WTC11 (cell line): ENCODE results near the gene UBE2V1. TPM values are rescaled to one million over a fixed set of nuclear protein-coding genes. Genes with fewer than 3 reads are reported as not detected.

Experiments
- ATAC-seq: fragments of 200-7000 bp; cut with Tn5 transposase; 2 replicates; pipeline ENCODE4 v1.10.0; 2021; ENCODE audit warnings: mild to moderate bottlenecking, moderate library complexity
- CTCF ChIA-PET: fragments of 300-600 bp; sonication (Branson Sonifier 250); formaldehyde crosslinking; loops from one replicate; lab custom pipeline; 2021; ENCODE audit warnings: antibody characterized with exemption; lab: Charles Lee
- POLR2A ChIA-PET: fragments of 350-600 bp; sonication (Branson Sonifier 250); formaldehyde crosslinking; loops from one replicate; lab custom pipeline; 2021; ENCODE audit warnings: antibody characterized with exemption; lab: Charles Lee
- DNase-seq: peaks from one replicate; pipeline ENCODE4 v3.0.0; 2021; ENCODE audit warnings: low spot score
- H3K27ac Mint-ChIP-seq: 2 replicates; pipeline ENCODE4 v1.8.0; 2021; ENCODE audit warnings: mixed read lengths
- H3K27me3 Mint-ChIP-seq: 2 replicates; pipeline ENCODE4 v1.8.0; 2021; ENCODE audit warnings: low read depth, mild to moderate bottlenecking, moderate library complexity, mixed read lengths
- H3K36me3 Mint-ChIP-seq: 2 replicates; pipeline ENCODE4 v1.8.0; 2021; ENCODE audit warnings: mixed read lengths
- H3K4me1 Mint-ChIP-seq: 2 replicates; pipeline ENCODE4 v1.8.0; 2022; ENCODE audit warnings: mixed read lengths
- H3K4me3 Mint-ChIP-seq: 2 replicates; pipeline ENCODE4 v1.8.0; 2021; ENCODE audit warnings: mild to moderate bottlenecking, moderate library complexity, mixed read lengths
- H3K9me3 Mint-ChIP-seq: 2 replicates; pipeline ENCODE4 v1.8.0; 2021; ENCODE audit warnings: mixed read lengths
- MYBL2 ChIP-seq: sonication (generic); formaldehyde crosslinking; IDR thresholded peaks from 2 replicates; pipeline ENCODE4 v1.8.1; 2023; ENCODE audit warnings: mild to moderate bottlenecking, moderate library complexity, missing genetic modification reagents
- SP1 ChIP-seq: sonication (generic); formaldehyde crosslinking; conservative IDR thresholded peaks from 2 replicates; pipeline ENCODE4 v1.8.1; 2022; ENCODE audit warnings: missing genetic modification reagents
- TCF7 ChIP-seq: sonication (generic); formaldehyde crosslinking; IDR thresholded peaks from 2 replicates; pipeline ENCODE4 v1.8.0; 2022; ENCODE audit warnings: mild to moderate bottlenecking, low read depth, missing genetic modification reagents, moderate library complexity
- TEAD4 ChIP-seq: sonication (generic); formaldehyde crosslinking; IDR thresholded peaks from 2 replicates; pipeline ENCODE4 v1.8.0; 2022; ENCODE audit warnings: mild to moderate bottlenecking, missing genetic modification reagents
- ZNF138 ChIP-seq: sonication (generic); formaldehyde crosslinking; conservative IDR thresholded peaks from 2 replicates; pipeline ENCODE4 v1.8.1; 2022; ENCODE audit warnings: mild to moderate bottlenecking, moderate library complexity, missing genetic modification reagents
- ZNF263 ChIP-seq: sonication (generic); formaldehyde crosslinking; IDR thresholded peaks from 2 replicates; pipeline ENCODE4 v1.8.1; 2022; ENCODE audit warnings: low read depth, mild to moderate bottlenecking, moderate library complexity, missing genetic modification reagents
- ZNF317 ChIP-seq: sonication (generic); formaldehyde crosslinking; IDR thresholded peaks from 2 replicates; pipeline ENCODE4 v1.8.1; 2023; ENCODE audit warnings: low read depth, mild to moderate bottlenecking, moderate library complexity, missing genetic modification reagents, borderline replicate concordance
- ZNF416 ChIP-seq: fragments of 250-450 bp; sonication (Bioruptor Pico); IDR thresholded peaks from 2 replicates; pipeline ENCODE4 v1.9.0; 2021; ENCODE audit warnings: mild to moderate bottlenecking, inconsistent platforms
- total RNA-seq: library from RNA; stranded (reverse); gene quantifications from 3 replicates; pipeline ENCODE4 v1.2.3, GENCODE V29; 2021
- TF ChIP-seq, protein P1 (sequence below): sonication (generic); formaldehyde crosslinking; IDR thresholded peaks from 2 replicates; pipeline ENCODE4 v1.8.0; 2022; ENCODE audit warnings: missing genetic modification reagents
- TF ChIP-seq, protein P2 (sequence below): sonication (generic); formaldehyde crosslinking; IDR thresholded peaks from 2 replicates; pipeline ENCODE4 v1.8.0; 2022; ENCODE audit warnings: mild to moderate bottlenecking, missing genetic modification reagents
- TF ChIP-seq, protein P3 (sequence below): sonication (generic); formaldehyde crosslinking; IDR thresholded peaks from 2 replicates; pipeline ENCODE4 v1.8.1; 2023; ENCODE audit warnings: mild to moderate bottlenecking, missing genetic modification reagents, borderline replicate concordance
- TF ChIP-seq, protein P4 (sequence below): sonication (generic); formaldehyde crosslinking; IDR thresholded peaks from 2 replicates; pipeline ENCODE4 v1.8.0; 2022; ENCODE audit warnings: mild to moderate bottlenecking, missing genetic modification reagents
- TF ChIP-seq, protein P5 (sequence below): sonication (generic); formaldehyde crosslinking; IDR thresholded peaks from 2 replicates; pipeline ENCODE4 v1.8.1; 2023; ENCODE audit warnings: mild to moderate bottlenecking, missing genetic modification reagents, moderate library complexity

UBE2V1 gene
- total RNA-seq, 1 experiment from 2014 or later: 144 TPM

DNA sequence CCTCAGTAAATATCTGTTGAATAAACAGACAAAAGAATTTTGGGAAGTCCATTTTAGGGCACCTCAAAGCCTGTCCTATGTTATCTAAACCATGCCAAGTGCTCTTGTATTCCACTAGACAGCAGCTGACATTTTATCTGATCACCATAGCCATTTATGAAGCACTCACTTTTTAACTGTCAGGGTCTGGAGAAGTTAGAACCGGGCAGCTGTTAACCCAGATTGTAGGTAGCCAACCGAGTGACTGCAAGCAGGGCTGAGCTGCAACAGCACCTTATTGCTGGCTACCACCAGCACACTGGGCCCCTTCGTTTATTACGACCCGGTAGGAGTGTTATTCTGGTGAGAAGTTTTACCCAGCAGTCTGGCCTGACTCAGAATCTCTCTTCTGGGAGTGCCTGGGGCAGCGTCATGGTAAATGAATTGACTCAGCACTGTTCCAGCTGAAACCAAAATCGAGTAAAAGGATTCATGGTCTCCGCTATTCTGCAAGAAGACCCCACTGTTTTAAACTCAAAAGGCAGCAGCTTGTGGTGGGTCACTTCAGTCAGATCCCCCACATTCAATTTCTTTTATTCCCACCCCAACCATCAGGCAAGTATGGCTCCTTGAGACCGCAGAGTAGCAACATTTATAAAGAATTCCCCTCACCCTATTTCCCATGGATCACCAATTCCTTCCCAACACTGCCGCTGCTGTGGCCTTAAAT, 1.7 kb downstream of the UBE2V1 start (continued):
- TF ChIP-seq, protein P1, sequence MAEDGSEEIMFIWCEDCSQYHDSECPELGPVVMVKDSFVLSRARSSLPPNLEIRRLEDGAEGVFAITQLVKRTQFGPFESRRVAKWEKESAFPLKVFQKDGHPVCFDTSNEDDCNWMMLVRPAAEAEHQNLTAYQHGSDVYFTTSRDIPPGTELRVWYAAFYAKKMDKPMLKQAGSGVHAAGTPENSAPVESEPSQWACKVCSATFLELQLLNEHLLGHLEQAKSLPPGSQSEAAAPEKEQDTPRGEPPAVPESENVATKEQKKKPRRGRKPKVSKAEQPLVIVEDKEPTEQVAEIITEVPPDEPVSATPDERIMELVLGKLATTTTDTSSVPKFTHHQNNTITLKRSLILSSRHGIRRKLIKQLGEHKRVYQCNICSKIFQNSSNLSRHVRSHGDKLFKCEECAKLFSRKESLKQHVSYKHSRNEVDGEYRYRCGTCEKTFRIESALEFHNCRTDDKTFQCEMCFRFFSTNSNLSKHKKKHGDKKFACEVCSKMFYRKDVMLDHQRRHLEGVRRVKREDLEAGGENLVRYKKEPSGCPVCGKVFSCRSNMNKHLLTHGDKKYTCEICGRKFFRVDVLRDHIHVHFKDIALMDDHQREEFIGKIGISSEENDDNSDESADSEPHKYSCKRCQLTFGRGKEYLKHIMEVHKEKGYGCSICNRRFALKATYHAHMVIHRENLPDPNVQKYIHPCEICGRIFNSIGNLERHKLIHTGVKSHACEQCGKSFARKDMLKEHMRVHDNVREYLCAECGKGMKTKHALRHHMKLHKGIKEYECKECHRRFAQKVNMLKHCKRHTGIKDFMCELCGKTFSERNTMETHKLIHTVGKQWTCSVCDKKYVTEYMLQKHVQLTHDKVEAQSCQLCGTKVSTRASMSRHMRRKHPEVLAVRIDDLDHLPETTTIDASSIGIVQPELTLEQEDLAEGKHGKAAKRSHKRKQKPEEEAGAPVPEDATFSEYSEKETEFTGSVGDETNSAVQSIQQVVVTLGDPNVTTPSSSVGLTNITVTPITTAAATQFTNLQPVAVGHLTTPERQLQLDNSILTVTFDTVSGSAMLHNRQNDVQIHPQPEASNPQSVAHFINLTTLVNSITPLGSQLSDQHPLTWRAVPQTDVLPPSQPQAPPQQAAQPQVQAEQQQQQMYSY (CRISPR knock-in tag): no peak

DNA sequence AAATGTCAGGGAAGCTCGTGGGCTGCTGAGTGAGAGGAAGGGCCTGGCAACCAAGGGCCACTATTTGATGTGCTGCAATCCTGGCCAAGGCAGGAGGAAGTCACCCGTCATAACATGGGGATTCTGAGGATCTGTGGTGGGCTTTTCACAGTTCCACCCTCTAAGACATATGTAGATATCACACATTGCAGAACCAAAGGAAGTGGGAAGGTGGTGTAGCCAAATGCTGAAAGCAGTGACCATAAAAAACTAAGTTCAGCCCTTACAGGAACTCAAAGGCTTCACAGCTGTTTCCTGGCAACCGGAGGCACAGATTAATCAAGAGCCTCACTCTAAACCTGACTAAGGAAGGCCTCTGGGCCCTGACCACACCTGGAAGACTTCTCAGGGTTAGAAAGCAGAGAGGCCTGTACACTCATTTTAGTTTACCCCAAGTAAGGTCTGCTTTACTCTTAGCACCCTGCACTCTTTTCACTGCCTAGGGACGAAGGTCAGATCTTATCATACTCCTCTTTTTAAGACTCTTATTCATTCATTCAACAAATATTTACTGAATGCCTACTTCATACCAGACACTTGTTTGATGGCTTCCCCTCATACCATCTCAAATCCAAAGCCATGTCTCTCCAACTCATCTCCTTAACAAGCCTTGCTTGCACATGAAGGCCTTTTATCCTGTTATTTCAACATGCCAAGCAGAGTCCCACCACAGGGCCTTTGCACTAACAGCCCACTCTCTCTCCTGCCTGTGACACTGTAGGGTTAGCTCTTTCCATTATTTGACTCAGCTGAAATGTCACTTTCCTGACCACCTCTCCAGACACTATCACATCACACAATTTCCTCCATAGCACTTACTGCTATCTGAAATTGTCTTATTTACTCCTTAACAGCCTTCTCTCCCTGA, 2.6 kb downstream of the UBE2V1 start:
- ChIA-PET POLR2A (no interaction called here), CTCF (interaction anchor here (0.6 to 2.6 kb wide), 5 partner anchors 24 to 478 kb away, joined by 3 to 7 read pairs (median 4); no protein-coding TSS in a partner anchor)
- peak overlapping the region; percentile 28 for H3K27ac Mint-ChIP-seq
- ATAC-seq (no peak), DNase-seq (no peak)
- H3K36me3 Mint-ChIP-seq: no peaks in the 10 kb centered on the region
- no peak overlapping the region for H3K4me3 Mint-ChIP-seq
- H3K4me1 Mint-ChIP-seq: peaks cover 75% of the 10 kb centered on the region
- no peaks in the 10 kb centered on the region for H3K9me3 Mint-ChIP-seq
- TF ChIP-seq ZNF416 (CRISPR knock-in tag) (no peak), ZNF263 (CRISPR knock-in tag) (no peak), MYBL2 (CRISPR knock-in tag) (no peak), ZNF317 (no peak), ZNF138 (CRISPR knock-in tag) (no peak), SP1 (no peak), TCF7 (no peak), TEAD4 (no peak)
- TF ChIP-seq, protein P2, sequence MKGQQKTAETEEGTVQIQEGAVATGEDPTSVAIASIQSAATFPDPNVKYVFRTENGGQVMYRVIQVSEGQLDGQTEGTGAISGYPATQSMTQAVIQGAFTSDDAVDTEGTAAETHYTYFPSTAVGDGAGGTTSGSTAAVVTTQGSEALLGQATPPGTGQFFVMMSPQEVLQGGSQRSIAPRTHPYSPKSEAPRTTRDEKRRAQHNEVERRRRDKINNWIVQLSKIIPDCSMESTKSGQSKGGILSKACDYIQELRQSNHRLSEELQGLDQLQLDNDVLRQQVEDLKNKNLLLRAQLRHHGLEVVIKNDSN: no peak
- TF ChIP-seq, protein P3, sequence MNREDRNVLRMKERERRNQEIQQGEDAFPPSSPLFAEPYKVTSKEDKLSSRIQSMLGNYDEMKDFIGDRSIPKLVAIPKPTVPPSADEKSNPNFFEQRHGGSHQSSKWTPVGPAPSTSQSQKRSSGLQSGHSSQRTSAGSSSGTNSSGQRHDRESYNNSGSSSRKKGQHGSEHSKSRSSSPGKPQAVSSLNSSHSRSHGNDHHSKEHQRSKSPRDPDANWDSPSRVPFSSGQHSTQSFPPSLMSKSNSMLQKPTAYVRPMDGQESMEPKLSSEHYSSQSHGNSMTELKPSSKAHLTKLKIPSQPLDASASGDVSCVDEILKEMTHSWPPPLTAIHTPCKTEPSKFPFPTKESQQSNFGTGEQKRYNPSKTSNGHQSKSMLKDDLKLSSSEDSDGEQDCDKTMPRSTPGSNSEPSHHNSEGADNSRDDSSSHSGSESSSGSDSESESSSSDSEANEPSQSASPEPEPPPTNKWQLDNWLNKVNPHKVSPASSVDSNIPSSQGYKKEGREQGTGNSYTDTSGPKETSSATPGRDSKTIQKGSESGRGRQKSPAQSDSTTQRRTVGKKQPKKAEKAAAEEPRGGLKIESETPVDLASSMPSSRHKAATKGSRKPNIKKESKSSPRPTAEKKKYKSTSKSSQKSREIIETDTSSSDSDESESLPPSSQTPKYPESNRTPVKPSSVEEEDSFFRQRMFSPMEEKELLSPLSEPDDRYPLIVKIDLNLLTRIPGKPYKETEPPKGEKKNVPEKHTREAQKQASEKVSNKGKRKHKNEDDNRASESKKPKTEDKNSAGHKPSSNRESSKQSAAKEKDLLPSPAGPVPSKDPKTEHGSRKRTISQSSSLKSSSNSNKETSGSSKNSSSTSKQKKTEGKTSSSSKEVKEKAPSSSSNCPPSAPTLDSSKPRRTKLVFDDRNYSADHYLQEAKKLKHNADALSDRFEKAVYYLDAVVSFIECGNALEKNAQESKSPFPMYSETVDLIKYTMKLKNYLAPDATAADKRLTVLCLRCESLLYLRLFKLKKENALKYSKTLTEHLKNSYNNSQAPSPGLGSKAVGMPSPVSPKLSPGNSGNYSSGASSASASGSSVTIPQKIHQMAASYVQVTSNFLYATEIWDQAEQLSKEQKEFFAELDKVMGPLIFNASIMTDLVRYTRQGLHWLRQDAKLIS (CRISPR knock-in tag): no peak
- TF ChIP-seq, protein P4, sequence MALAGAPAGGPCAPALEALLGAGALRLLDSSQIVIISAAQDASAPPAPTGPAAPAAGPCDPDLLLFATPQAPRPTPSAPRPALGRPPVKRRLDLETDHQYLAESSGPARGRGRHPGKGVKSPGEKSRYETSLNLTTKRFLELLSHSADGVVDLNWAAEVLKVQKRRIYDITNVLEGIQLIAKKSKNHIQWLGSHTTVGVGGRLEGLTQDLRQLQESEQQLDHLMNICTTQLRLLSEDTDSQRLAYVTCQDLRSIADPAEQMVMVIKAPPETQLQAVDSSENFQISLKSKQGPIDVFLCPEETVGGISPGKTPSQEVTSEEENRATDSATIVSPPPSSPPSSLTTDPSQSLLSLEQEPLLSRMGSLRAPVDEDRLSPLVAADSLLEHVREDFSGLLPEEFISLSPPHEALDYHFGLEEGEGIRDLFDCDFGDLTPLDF (CRISPR knock-in tag): no peak
- TF ChIP-seq, protein P5, sequence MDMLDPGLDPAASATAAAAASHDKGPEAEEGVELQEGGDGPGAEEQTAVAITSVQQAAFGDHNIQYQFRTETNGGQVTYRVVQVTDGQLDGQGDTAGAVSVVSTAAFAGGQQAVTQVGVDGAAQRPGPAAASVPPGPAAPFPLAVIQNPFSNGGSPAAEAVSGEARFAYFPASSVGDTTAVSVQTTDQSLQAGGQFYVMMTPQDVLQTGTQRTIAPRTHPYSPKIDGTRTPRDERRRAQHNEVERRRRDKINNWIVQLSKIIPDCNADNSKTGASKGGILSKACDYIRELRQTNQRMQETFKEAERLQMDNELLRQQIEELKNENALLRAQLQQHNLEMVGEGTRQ (CRISPR knock-in tag): no peak
- no peaks in the 10 kb centered on the region for H3K27me3 Mint-ChIP-seq
